MM.1S (cell line): Measurements from ENCODE around the gene DCST1.

ENCODE experiments used
- CTCF ChIP-seq: fragments of 300-600 bp; sonication (generic); IDR thresholded peaks from 2 replicates; pipeline ENCODE4 v1.5.1; 2016; ENCODE audit warnings: antibody characterized with exemption, low read length, mixed read lengths
- EZH2 ChIP-seq: fragments of 300-600 bp; sonication (generic); optimal IDR thresholded peaks from 2 replicates; pipeline ENCODE3; 2017; ENCODE audit warnings: low read depth, mild to moderate bottlenecking, antibody characterized with exemption, low read length, mixed read lengths
- EZH2phosphoT487 ChIP-seq: fragments of 300-600 bp; sonication (generic); IDR thresholded peaks from 2 replicates; pipeline ENCODE4 v1.6.1; 2018; ENCODE audit warnings: antibody characterized with exemption, low read length

GRCh38 chr1:155012776-155013602 lies 20.6 kb upstream of the DCST1 start:
- TF ChIP-seq CTCF (no peak), EZH2 (no peak), EZH2phosphoT487 (no peak)
